GM12872 (cell line): ENCODE measurements around the gene PEAR1.

Experiments
- CTCF ChIP-seq: IDR thresholded peaks from 3 replicates; pipeline ENCODE4 v1.5.1; 2011; ENCODE audit warnings: low read depth, mild to moderate bottlenecking, low read length, moderate library complexity; ENCODE audit not compliant: insufficient read depth

PEAR1 gene

GRCh38 chr1:156862584-156862983 is 30.9 kb upstream of the PEAR1 start:
- no peak for TF ChIP-seq CTCF

- no peak for TF ChIP-seq CTCF
Measured at GRCh38 chr1:156862997-156863599, 30.4 kb upstream of the PEAR1 start.

- TF ChIP-seq CTCF = no peak
Measured at GRCh38 chr1:156863631-156864030, 29.9 kb upstream of the PEAR1 start.

GRCh38 chr1:156864796-156865195 is 28.7 kb upstream of the PEAR1 start:
- no peak for TF ChIP-seq CTCF

GRCh38 chr1:156865258-156865657 is 28.3 kb upstream of the PEAR1 start:
- no peak for TF ChIP-seq CTCF

- TF ChIP-seq CTCF = no peak
Measured at GRCh38 chr1:156865865-156866248, 27.7 kb upstream of the PEAR1 start.

- no peak for TF ChIP-seq CTCF
Measured at GRCh38 chr1:156866249-156866909, 27.1 kb upstream of the PEAR1 start.
